ENCODE measurements around the gene ZNF660. TPM values are rescaled to one million over a fixed set of nuclear protein-coding genes. Genes with fewer than 3 reads are reported as not detected.

Gene ZNF660
- polyA plus RNA-seq, 1 donor (not counting 4 experiments of a cell fraction or from before 2014, with no cell fraction given) = 0.05 TPM

GRCh38 chr3:44628716-44629115, 44.0 kb downstream of the ZNF660 start:
- TF ChIP-seq, protein P1, sequence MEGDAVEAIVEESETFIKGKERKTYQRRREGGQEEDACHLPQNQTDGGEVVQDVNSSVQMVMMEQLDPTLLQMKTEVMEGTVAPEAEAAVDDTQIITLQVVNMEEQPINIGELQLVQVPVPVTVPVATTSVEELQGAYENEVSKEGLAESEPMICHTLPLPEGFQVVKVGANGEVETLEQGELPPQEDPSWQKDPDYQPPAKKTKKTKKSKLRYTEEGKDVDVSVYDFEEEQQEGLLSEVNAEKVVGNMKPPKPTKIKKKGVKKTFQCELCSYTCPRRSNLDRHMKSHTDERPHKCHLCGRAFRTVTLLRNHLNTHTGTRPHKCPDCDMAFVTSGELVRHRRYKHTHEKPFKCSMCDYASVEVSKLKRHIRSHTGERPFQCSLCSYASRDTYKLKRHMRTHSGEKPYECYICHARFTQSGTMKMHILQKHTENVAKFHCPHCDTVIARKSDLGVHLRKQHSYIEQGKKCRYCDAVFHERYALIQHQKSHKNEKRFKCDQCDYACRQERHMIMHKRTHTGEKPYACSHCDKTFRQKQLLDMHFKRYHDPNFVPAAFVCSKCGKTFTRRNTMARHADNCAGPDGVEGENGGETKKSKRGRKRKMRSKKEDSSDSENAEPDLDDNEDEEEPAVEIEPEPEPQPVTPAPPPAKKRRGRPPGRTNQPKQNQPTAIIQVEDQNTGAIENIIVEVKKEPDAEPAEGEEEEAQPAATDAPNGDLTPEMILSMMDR (optimal IDR thresholded peaks at IDR 0.05 in 1 of 3, IDR thresholded peaks at IDR 0.05 in 1 of 3, conservative IDR thresholded peaks at IDR 0.05 in 1 of 3; ENCODE audit: extremely low read depth in 1 of 3, insufficient read depth in 2 of 3, low read length in 3 of 3) = no peak
- TF ChIP-seq EZH2 (IDR thresholded peaks at IDR 0.05; ENCODE audit: low read length) = no peak
- no peaks in the 10 kb centered on the region for H3K9me1 ChIP-seq (ENCODE audit: control insufficient read depth, extremely low read depth, insufficient read depth, low read length)
- no peaks in the 10 kb centered on the region for H4K20me1 ChIP-seq (ENCODE audit: control insufficient read depth, extremely low read depth, insufficient read depth, low read length)
- H3K36me3 ChIP-seq (ENCODE audit: control insufficient read depth in 2 of 2, extremely low read depth in 1 of 2, insufficient read depth in 2 of 2, low read length in 2 of 2) = peaks cover 13 to 14% of the 10 kb centered on the region in 2 experiments
- H3K27me3 ChIP-seq (ENCODE audit: control insufficient read depth, extremely low read depth, insufficient read depth, low read length) = no peaks in the 10 kb centered on the region
- H3K79me2 ChIP-seq (ENCODE audit: control insufficient read depth, insufficient read depth, low read length) = peaks cover 37% of the 10 kb centered on the region
- FAIRE-seq (no peak), DNase-seq (ENCODE audit: low read depth, low spot score) (no peak)
- peaks cover 8% of the 10 kb centered on the region for H3K4me1 ChIP-seq (ENCODE audit: control insufficient read depth, extremely low read depth, insufficient read depth, low read length)
- H2AFZ ChIP-seq (ENCODE audit: control insufficient read depth, low read length) = no peak overlapping the region
- H3K4me2 ChIP-seq (ENCODE audit: control insufficient read depth, extremely low read depth, insufficient read depth, low read depth, low read length) = no peak overlapping the region
- H3K27ac ChIP-seq (ENCODE audit: control insufficient read depth, insufficient read depth, low read length) = no peak overlapping the region
- no peak overlapping the region for H3K4me3 ChIP-seq (ENCODE audit: control insufficient read depth in 2 of 3, extremely low read depth in 1 of 3, insufficient read depth in 2 of 3, low read depth in 1 of 3, low read length in 3 of 3)
- H3K9me3 ChIP-seq (ENCODE audit: control insufficient read depth, low read depth, low read length) = no peaks in the 10 kb centered on the region
- no peak overlapping the region for H3K9ac ChIP-seq (ENCODE audit: control insufficient read depth, extremely low read depth, insufficient read depth, low read length)
- dilution Hi-C loops (cut with MboI; ENCODE audit: extremely low pct_ligation_motif_present, low sequenced_read_pairs) = no loop called here

GRCh38 chr3:44632193-44632592, 47.4 kb downstream of the ZNF660 start:
- Histone ChIP-seq H3K36me3 (ENCODE audit: control insufficient read depth in 2 of 2, extremely low read depth in 1 of 2, insufficient read depth in 2 of 2, low read length in 2 of 2) (peaks cover 13 to 14% of the 10 kb centered on the region in 2 experiments), H3K4me2 (ENCODE audit: control insufficient read depth, extremely low read depth, insufficient read depth, low read depth, low read length) (no peak overlapping the region), H3K9ac (ENCODE audit: control insufficient read depth, extremely low read depth, insufficient read depth, low read length) (no peak overlapping the region), H3K79me2 (ENCODE audit: control insufficient read depth, insufficient read depth, low read length) (peaks cover 20% of the 10 kb centered on the region), H3K4me3 (ENCODE audit: control insufficient read depth in 2 of 3, extremely low read depth in 1 of 3, insufficient read depth in 2 of 3, low read depth in 1 of 3, low read length in 3 of 3) (no peak overlapping the region), H2AFZ (ENCODE audit: control insufficient read depth, low read length) (no peak overlapping the region), H3K9me1 (ENCODE audit: control insufficient read depth, extremely low read depth, insufficient read depth, low read length) (no peaks in the 10 kb centered on the region), H3K4me1 (ENCODE audit: control insufficient read depth, extremely low read depth, insufficient read depth, low read length) (no peaks in the 10 kb centered on the region), H3K27me3 (ENCODE audit: control insufficient read depth, extremely low read depth, insufficient read depth, low read length) (no peaks in the 10 kb centered on the region), H3K27ac (ENCODE audit: control insufficient read depth, insufficient read depth, low read length) (no peak overlapping the region), H3K9me3 (ENCODE audit: control insufficient read depth, low read depth, low read length) (no peaks in the 10 kb centered on the region), H4K20me1 (ENCODE audit: control insufficient read depth, extremely low read depth, insufficient read depth, low read length) (no peaks in the 10 kb centered on the region)
- dilution Hi-C loops (cut with MboI; ENCODE audit: extremely low pct_ligation_motif_present, low sequenced_read_pairs) = no loop called here
- FAIRE-seq = no peak
- TF ChIP-seq, protein P1 (optimal IDR thresholded peaks at IDR 0.05 in 1 of 3, IDR thresholded peaks at IDR 0.05 in 1 of 3, conservative IDR thresholded peaks at IDR 0.05 in 1 of 3; ENCODE audit: extremely low read depth in 1 of 3, insufficient read depth in 2 of 3, low read length in 3 of 3) = no peak
- no peak for TF ChIP-seq EZH2 (IDR thresholded peaks at IDR 0.05; ENCODE audit: low read length)
- no peak for DNase-seq (ENCODE audit: low read depth, low spot score)
